ENCODE data around the gene SEMA4B. TPM values are rescaled to one million over a fixed set of nuclear protein-coding genes. Genes with fewer than 3 reads are reported as not detected.

Gene SEMA4B
- total RNA-seq, 1 donor from 2014 or later: 23.3 TPM

GRCh38 chr15:90261811-90262210, 60.7 kb downstream of the SEMA4B start:
- Mint-ChIP-seq H3K4me3 (ENCODE audit: unreplicated experiment) (no peak overlapping the region), H3K27ac (ENCODE audit: unreplicated experiment) (no peak overlapping the region), H3K4me1 (ENCODE audit: unreplicated experiment) (peaks cover 14% of the 10 kb centered on the region), H3K9me3 (ENCODE audit: unreplicated experiment) (no peaks in the 10 kb centered on the region), H3K36me3 (ENCODE audit: unreplicated experiment) (no peaks in the 10 kb centered on the region), H3K27me3 (ENCODE audit: unreplicated experiment) (no peaks in the 10 kb centered on the region)
- no peak for DNase-seq (ENCODE audit: extremely low spot score, unreplicated experiment)
- TF ChIP-seq CTCF (IDR thresholded peaks at IDR 0.05): no peak

- no peaks in the 10 kb centered on the region for H3K27me3 Mint-ChIP-seq (ENCODE audit: unreplicated experiment)
- TF ChIP-seq CTCF (IDR thresholded peaks at IDR 0.05): no peak
- no peak overlapping the region for H3K4me3 Mint-ChIP-seq (ENCODE audit: unreplicated experiment)
- no peaks in the 10 kb centered on the region for H3K9me3 Mint-ChIP-seq (ENCODE audit: unreplicated experiment)
- DNase-seq (ENCODE audit: extremely low spot score, unreplicated experiment): no peak
- H3K4me1 Mint-ChIP-seq (ENCODE audit: unreplicated experiment): peaks cover 21% of the 10 kb centered on the region
- H3K36me3 Mint-ChIP-seq (ENCODE audit: unreplicated experiment): no peaks in the 10 kb centered on the region
- no peak overlapping the region for H3K27ac Mint-ChIP-seq (ENCODE audit: unreplicated experiment)
These were observed 61.3 kb downstream of the SEMA4B start for GRCh38 chr15:90262426-90262825.

- peaks cover 7% of the 10 kb centered on the region for H3K36me3 Mint-ChIP-seq (ENCODE audit: unreplicated experiment)
- H3K4me1 Mint-ChIP-seq (ENCODE audit: unreplicated experiment): peaks cover 34% of the 10 kb centered on the region
- H3K27me3 Mint-ChIP-seq (ENCODE audit: unreplicated experiment): no peaks in the 10 kb centered on the region
- H3K4me3 Mint-ChIP-seq (ENCODE audit: unreplicated experiment): peak overlapping the region; percentile 93
- H3K27ac Mint-ChIP-seq (ENCODE audit: unreplicated experiment): peak overlapping the region; percentile 97
- H3K9me3 Mint-ChIP-seq (ENCODE audit: unreplicated experiment): no peaks in the 10 kb centered on the region
- DNase-seq (ENCODE audit: extremely low spot score, unreplicated experiment): no peak
- no peak for TF ChIP-seq CTCF (IDR thresholded peaks at IDR 0.05)
These were observed 63.5 kb downstream of the SEMA4B start for GRCh38 chr15:90264671-90265070.

- DNase-seq (ENCODE audit: extremely low spot score, unreplicated experiment): peak; percentile 93
- Mint-ChIP-seq H3K4me1 (ENCODE audit: unreplicated experiment) (peaks cover 41% of the 10 kb centered on the region), H3K9me3 (ENCODE audit: unreplicated experiment) (no peaks in the 10 kb centered on the region), H3K36me3 (ENCODE audit: unreplicated experiment) (peaks cover 15% of the 10 kb centered on the region), H3K27me3 (ENCODE audit: unreplicated experiment) (no peaks in the 10 kb centered on the region), H3K4me3 (ENCODE audit: unreplicated experiment) (peak within 1 kb of the TSS; percentile 93), H3K27ac (ENCODE audit: unreplicated experiment) (peak within 1 kb of the TSS; percentile 97)
- TF ChIP-seq CTCF (IDR thresholded peaks at IDR 0.05): no peak
These were observed 64.3 kb downstream of the SEMA4B start, which contains the start of gene NGRN for GRCh38 chr15:90265271-90266060. TSS of gene NGRN (plus strand) at chr15:90265672. CDS start at chr15:90265713, 41 bp downstream.

- no peak for TF ChIP-seq CTCF (IDR thresholded peaks at IDR 0.05)
- H3K4me1 Mint-ChIP-seq (ENCODE audit: unreplicated experiment): peaks cover 41% of the 10 kb centered on the region
- no peak for DNase-seq (ENCODE audit: extremely low spot score, unreplicated experiment)
- peaks cover 18% of the 10 kb centered on the region for H3K36me3 Mint-ChIP-seq (ENCODE audit: unreplicated experiment)
- H3K4me3 Mint-ChIP-seq (ENCODE audit: unreplicated experiment): peak overlapping the region; percentile 93
- no peaks in the 10 kb centered on the region for H3K9me3 Mint-ChIP-seq (ENCODE audit: unreplicated experiment)
- no peaks in the 10 kb centered on the region for H3K27me3 Mint-ChIP-seq (ENCODE audit: unreplicated experiment)
- H3K27ac Mint-ChIP-seq (ENCODE audit: unreplicated experiment): peak overlapping the region; percentile 97
These were observed 64.9 kb downstream of the SEMA4B start for GRCh38 chr15:90266061-90266431.

Measured in osteocyte (in vitro differentiated cells).